Left lung (tissue), 10 donors: ENCODE data around the gene OR8D1. TPM values are rescaled to one million over a fixed set of nuclear protein-coding genes. Genes with fewer than 3 reads are reported as not detected.
A peak's percentile ranks its signal among the peaks of the same experiment; 100 is the strongest.

Experiments used
- ATAC-seq: fragments of 200-7000 bp; cut with Tn5 transposase; one replicate; pipeline ENCODE4 v1.9.1; 2020; ENCODE audit warnings: moderate library complexity
- DNase-seq, 4 donors: peaks; one replicate each; pipeline ENCODE4 v3.0.0-alpha.2; 2013 to 2020
- H3K27ac ChIP-seq, 2 donors: fragments of 200-600 bp; sonication (generic) in 1 of 2; one replicate each; pipeline versions ENCODE4 v1.5.0 to v1.8.0; 2020 to 2021
- H3K27me3 ChIP-seq, 2 donors: fragments of 200-600 bp; sonication (generic) in 1 of 2; one replicate each; pipeline versions ENCODE4 v1.5.0 to v1.8.0; 2020 to 2021
- H3K36me3 ChIP-seq, 2 donors: fragments of 200-600 bp; sonication (generic) in 1 of 2; one replicate each; pipeline versions ENCODE4 v1.5.0 to v1.8.0; 2020 to 2021
- H3K4me1 ChIP-seq, 2 donors: fragments of 200-600 bp; one replicate each; pipeline ENCODE4 v1.8.0; 2021
- H3K4me3 ChIP-seq, 2 donors: fragments of 200-600 bp; sonication (generic) in 1 of 2; one replicate each; pipeline versions ENCODE4 v1.5.0 to v1.8.0; 2020 to 2021; ENCODE audit warnings: mild to moderate bottlenecking in 1 of 2
- H3K9me3 ChIP-seq, 2 donors: fragments of 200-600 bp; sonication (generic) in 1 of 2; one replicate each; pipeline versions ENCODE4 v1.5.0 to v1.8.0; 2020 to 2021
- intact Hi-C, 2 donors: fragments of 100-400 bp; cut with DNase I; formaldehyde crosslinking; loops; one replicate each; pipeline versions ENCODE4 v1.11.2 to v1.14.2; 2022
- polyA plus RNA-seq, 6 donors: library from polyadenylated mRNA; unstranded; fragments of 120-200 nt; gene quantifications; one replicate each; pipeline ENCODE4 v1.2.1, GENCODE V29; 2013; ENCODE audit not compliant: insufficient read length in 6 of 6
- total RNA-seq, 2 donors: library from RNA; stranded (reverse); fragmentation: NEBNext Ultra II Directional; extraction: Animal tissue kit (Norgen Biotek cat#: 25700); gene quantifications; one replicate each; pipeline ENCODE4 v1.2.1, GENCODE V29; 2021
- TF ChIP-seq, protein P1 (sequence below), 2 donors: fragments of 200-600 bp; sonication (generic) in 1 of 2; IDR thresholded peaks; one replicate each; pipeline versions ENCODE4 v1.5.0 to v1.8.0; 2021; ENCODE audit warnings: antibody characterized with exemption in 2 of 2
- donor health status: DM: no; HTN: yes; CAD: no.
- donor health status: DM: no; HTN: no; CAD: no.

Gene OR8D1
- total and polyA plus RNA-seq, 8 donors = not detected

GRCh38 chr11:124339396-124340141 lies 25.8 kb upstream of the OR8D1 start:
- TF ChIP-seq, protein P1, sequence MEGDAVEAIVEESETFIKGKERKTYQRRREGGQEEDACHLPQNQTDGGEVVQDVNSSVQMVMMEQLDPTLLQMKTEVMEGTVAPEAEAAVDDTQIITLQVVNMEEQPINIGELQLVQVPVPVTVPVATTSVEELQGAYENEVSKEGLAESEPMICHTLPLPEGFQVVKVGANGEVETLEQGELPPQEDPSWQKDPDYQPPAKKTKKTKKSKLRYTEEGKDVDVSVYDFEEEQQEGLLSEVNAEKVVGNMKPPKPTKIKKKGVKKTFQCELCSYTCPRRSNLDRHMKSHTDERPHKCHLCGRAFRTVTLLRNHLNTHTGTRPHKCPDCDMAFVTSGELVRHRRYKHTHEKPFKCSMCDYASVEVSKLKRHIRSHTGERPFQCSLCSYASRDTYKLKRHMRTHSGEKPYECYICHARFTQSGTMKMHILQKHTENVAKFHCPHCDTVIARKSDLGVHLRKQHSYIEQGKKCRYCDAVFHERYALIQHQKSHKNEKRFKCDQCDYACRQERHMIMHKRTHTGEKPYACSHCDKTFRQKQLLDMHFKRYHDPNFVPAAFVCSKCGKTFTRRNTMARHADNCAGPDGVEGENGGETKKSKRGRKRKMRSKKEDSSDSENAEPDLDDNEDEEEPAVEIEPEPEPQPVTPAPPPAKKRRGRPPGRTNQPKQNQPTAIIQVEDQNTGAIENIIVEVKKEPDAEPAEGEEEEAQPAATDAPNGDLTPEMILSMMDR (IDR thresholded peaks at IDR 0.05) = no peak
- no peak overlapping the region for H3K4me3 ChIP-seq
- H3K27ac ChIP-seq = no peak overlapping the region
- DNase-seq (no peak), ATAC-seq (no peak)
- intact Hi-C loops = no loop called here
- no peaks in the 10 kb centered on the region for H3K9me3 ChIP-seq
- no peaks in the 10 kb centered on the region for H3K36me3 ChIP-seq
- H3K27me3 ChIP-seq = no peaks in the 10 kb centered on the region
- H3K4me1 ChIP-seq = no peaks in the 10 kb centered on the region

GRCh38 chr11:124331873-124332272 lies 18.1 kb upstream of the OR8D1 start:
- Histone ChIP-seq H3K9me3 (no peaks in the 10 kb centered on the region), H3K27ac (no peak overlapping the region), H3K36me3 (no peaks in the 10 kb centered on the region), H3K4me3 (no peak overlapping the region), H3K4me1 (no peaks in the 10 kb centered on the region), H3K27me3 (no peaks in the 10 kb centered on the region)
- DNase-seq (no peak), ATAC-seq (no peak)
- intact Hi-C loops = no loop called here
- TF ChIP-seq, protein P1 (IDR thresholded peaks at IDR 0.05) = no peak

- peak in 1 of 4 donors; percentile 2 for DNase-seq
Observed at GRCh38 chr11:124329787-124330478, 16.2 kb upstream of the OR8D1 start.

DNA sequence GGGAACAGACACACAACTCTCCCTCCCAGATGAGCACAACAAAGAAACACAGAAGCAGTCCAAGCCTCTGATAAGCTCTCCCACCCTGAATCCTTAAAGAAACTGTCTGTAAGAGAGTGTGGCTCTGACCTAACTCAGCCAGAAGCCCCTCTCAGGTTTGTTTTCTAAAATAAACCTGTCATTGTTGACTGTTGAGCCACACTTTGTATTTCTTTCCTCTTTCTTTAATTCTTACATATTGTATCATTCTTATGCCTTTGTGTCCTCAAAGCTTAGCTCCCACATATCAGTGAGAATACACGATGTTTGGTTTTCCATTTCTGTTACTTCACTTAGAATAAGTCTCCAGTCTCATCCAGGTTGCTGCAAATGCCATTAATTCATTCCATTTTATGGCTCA lies 14.0 kb upstream of the OR8D1 start:
- intact Hi-C loops = no loop called here
- DNase-seq = no peak
- no peaks in the 10 kb centered on the region for H3K27me3 ChIP-seq
- no peak overlapping the region for H3K4me3 ChIP-seq
- TF ChIP-seq, protein P1 (IDR thresholded peaks at IDR 0.05) = no peak
- H3K9me3 ChIP-seq = no peaks in the 10 kb centered on the region
- no peaks in the 10 kb centered on the region for H3K4me1 ChIP-seq
- no peak for ATAC-seq
- no peak overlapping the region for H3K27ac ChIP-seq
- no peaks in the 10 kb centered on the region for H3K36me3 ChIP-seq

More at GRCh38 chr11:124329787-124330478, 16.2 kb upstream of the OR8D1 start:
- Histone ChIP-seq H3K9me3 (no peaks in the 10 kb centered on the region), H3K36me3 (no peaks in the 10 kb centered on the region), H3K27ac (no peak overlapping the region), H3K27me3 (no peaks in the 10 kb centered on the region), H3K4me3 (no peak overlapping the region), H3K4me1 (no peaks in the 10 kb centered on the region)
- intact Hi-C loops = no loop called here
- ATAC-seq = no peak
- TF ChIP-seq, protein P1 (IDR thresholded peaks at IDR 0.05) = no peak

GRCh38 chr11:124322356-124322755 lies 8.6 kb upstream of the OR8D1 start:
- Histone ChIP-seq H3K4me3 (no peak overlapping the region), H3K27ac (no peak overlapping the region), H3K27me3 (no peaks in the 10 kb centered on the region), H3K4me1 (no peaks in the 10 kb centered on the region), H3K36me3 (no peaks in the 10 kb centered on the region), H3K9me3 (no peaks in the 10 kb centered on the region)
- DNase-seq (no peak), ATAC-seq (no peak)
- TF ChIP-seq, protein P1 (IDR thresholded peaks at IDR 0.05) = no peak
- intact Hi-C loops = no loop called here
